Transverse colon (tissue), 4 donors: ENCODE measurements around the gene MCM9. TPM values are rescaled to one million over a fixed set of nuclear protein-coding genes. Genes with fewer than 3 reads are reported as not detected.
A peak's percentile ranks its signal among the peaks of the same experiment; 100 is the strongest.

Source experiments
- DNase-seq: peaks from one replicate; pipeline ENCODE4 v3.0.0-alpha.2; 2019
- H3K27ac ChIP-seq, 4 donors: fragments of 200-600 bp; sonication (generic); 2 replicates each; pipeline ENCODE4 v1.5.1; 2016 to 2018; ENCODE audit warnings: inconsistent platforms in 4 of 4
- H3K27me3 ChIP-seq: fragments of 200-600 bp; sonication (generic); 2 replicates; pipeline ENCODE4 v1.5.1; 2017; ENCODE audit warnings: inconsistent platforms
- H3K36me3 ChIP-seq, 4 donors: fragments of 200-600 bp; sonication (generic); 2 replicates each; pipeline ENCODE4 v1.5.1; 2017 to 2019; ENCODE audit warnings: inconsistent platforms in 4 of 4
- H3K4me1 ChIP-seq, 4 donors: fragments of 200-600 bp; sonication (generic); 2 replicates each; pipeline ENCODE4 v1.5.1; 2017 to 2020; ENCODE audit warnings: inconsistent platforms in 4 of 4
- H3K4me3 ChIP-seq, 4 donors: fragments of 200-600 bp; sonication (generic); 1 replicate in 1 of 4; 2 replicates in 3 of 4; pipeline versions ENCODE4 v1.5.1 to v1.6.1; 2017 to 2019; ENCODE audit warnings: inconsistent platforms in 4 of 4
- H3K9me3 ChIP-seq, 2 donors: fragments of 200-600 bp; sonication (generic); 2 replicates each; pipeline ENCODE4 v1.5.1; 2017 to 2019; ENCODE audit warnings: inconsistent platforms in 2 of 2
- EP300 ChIP-seq: sonication (generic); formaldehyde crosslinking; IDR thresholded peaks from one replicate; pipeline ENCODE4 v1.6.1; 2017; ENCODE audit warnings: antibody characterized with exemption, low read depth
- POLR2A ChIP-seq: fragments of 450-650 bp; IDR thresholded peaks from one replicate; pipeline ENCODE4 v1.6.1; 2016; ENCODE audit warnings: antibody characterized with exemption, mild to moderate bottlenecking, moderate library complexity
- POLR2AphosphoS5 ChIP-seq, 3 donors: sonication (generic); formaldehyde crosslinking; IDR thresholded peaks; one replicate each; pipeline ENCODE4 v1.6.1; 2016; ENCODE audit warnings: antibody characterized with exemption in 3 of 3
- WGBS, 2 donors: methylation state at CpG; one replicate each; pipeline ENCODE4 v1.1.5; 2018; ENCODE audit warnings: low coverage in 1 of 2; 5-methylcytosine and 5-hydroxymethylcytosine counted together
- in situ Hi-C, 4 donors: fragments of 200-750 bp; cut with MboI; loops; one replicate each; pipeline versions ENCODE4 v1.15.0 to v1.15.1; 2017; ENCODE audit warnings: low sequenced_read_pairs in 3 of 4, low pct_ligation_motif_present in 1 of 4, low pct_unique_long_range_greater_than_20kb in 1 of 4
- intact Hi-C: fragments of 100-400 bp; cut with DNase I; formaldehyde crosslinking; loops from one replicate; pipeline ENCODE4 v1.15.1; 2023; ENCODE audit warnings: low total_unique reads
- total RNA-seq, 4 donors: library from RNA; depleted of rRNA; stranded (reverse); fragments of >200 nt; gene quantifications; one replicate each; pipeline ENCODE4 v1.1.0, GENCODE V29; 2016
- TF ChIP-seq, protein P1 (sequence below), 5 experiments: fragments of 200-600 bp in 3 of 5; fragments of 450-650 bp in 2 of 5; sonication (generic) in 3 of 5; IDR thresholded peaks; 1 replicate in 2 of 5; 2 replicates in 3 of 5; pipeline ENCODE4 v1.5.1; 2016 to 2017; ENCODE audit warnings: antibody characterized with exemption in 5 of 5, inconsistent platforms in 3 of 5, mild to moderate bottlenecking in 2 of 5, moderate library complexity in 1 of 5

Gene MCM9
- total RNA-seq, 4 donors from 2014 or later: 5.2 to 27.6 (median 19.0) TPM

DNA sequence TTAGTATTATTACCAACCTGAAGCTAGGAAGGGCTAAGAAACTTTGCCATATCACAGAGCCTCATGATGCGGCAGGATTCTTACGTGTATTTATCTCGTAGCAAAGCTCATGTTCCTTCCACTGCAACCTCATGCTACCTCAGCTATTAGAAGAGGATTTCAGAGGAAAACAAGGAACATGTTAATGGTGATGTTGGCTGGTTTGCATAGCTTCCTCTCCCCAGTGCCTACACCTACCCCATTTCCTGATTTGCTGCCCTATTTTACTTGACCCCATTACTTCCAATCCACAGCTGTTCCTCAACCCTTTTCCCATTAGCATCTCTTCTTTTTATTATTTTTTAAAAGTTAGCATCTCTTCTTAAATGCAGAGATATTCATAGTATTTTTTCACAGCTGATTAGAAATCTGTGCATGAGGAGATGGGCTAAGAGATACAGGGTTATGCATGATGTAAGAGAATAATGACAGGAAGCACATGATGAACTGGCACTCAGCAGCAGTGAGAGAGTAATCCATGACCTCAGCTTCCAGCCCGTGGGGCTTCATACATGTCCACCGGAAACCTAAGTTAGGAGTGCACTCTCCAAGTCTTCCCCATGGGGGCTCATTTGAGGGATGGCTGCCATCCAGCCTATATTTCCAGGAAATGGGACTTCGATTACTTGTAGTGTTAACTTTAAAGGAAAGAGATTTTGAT, 147.1 kb downstream of the MCM9 start:
- H3K9me3 ChIP-seq: no peaks in the 10 kb centered on the region
- in situ Hi-C loops (loop anchor here (25.0 kb wide), 2 partner anchors 226 to 501 kb away; no protein-coding TSS in a partner anchor), intact Hi-C loops (no loop called here)
- H3K27ac ChIP-seq: no peak overlapping the region
- H3K4me1 ChIP-seq: peaks cover 0 to 14% (median 3%) of the 10 kb centered on the region in 4 donors
- TF ChIP-seq EP300 (no peak), POLR2AphosphoS5 (IDR thresholded peaks at IDR 0.05) (no peak), POLR2A (no peak)
- TF ChIP-seq, protein P1, sequence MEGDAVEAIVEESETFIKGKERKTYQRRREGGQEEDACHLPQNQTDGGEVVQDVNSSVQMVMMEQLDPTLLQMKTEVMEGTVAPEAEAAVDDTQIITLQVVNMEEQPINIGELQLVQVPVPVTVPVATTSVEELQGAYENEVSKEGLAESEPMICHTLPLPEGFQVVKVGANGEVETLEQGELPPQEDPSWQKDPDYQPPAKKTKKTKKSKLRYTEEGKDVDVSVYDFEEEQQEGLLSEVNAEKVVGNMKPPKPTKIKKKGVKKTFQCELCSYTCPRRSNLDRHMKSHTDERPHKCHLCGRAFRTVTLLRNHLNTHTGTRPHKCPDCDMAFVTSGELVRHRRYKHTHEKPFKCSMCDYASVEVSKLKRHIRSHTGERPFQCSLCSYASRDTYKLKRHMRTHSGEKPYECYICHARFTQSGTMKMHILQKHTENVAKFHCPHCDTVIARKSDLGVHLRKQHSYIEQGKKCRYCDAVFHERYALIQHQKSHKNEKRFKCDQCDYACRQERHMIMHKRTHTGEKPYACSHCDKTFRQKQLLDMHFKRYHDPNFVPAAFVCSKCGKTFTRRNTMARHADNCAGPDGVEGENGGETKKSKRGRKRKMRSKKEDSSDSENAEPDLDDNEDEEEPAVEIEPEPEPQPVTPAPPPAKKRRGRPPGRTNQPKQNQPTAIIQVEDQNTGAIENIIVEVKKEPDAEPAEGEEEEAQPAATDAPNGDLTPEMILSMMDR (IDR thresholded peaks at IDR 0.05): no peak
- DNase-seq: no peak
- H3K27me3 ChIP-seq: no peaks in the 10 kb centered on the region
- no peak overlapping the region for H3K4me3 ChIP-seq
- WGBS, 2 donors: 72 to 79% methylated on average over 6 of the region's 6 CpGs
- no peaks in the 10 kb centered on the region for H3K36me3 ChIP-seq

DNA sequence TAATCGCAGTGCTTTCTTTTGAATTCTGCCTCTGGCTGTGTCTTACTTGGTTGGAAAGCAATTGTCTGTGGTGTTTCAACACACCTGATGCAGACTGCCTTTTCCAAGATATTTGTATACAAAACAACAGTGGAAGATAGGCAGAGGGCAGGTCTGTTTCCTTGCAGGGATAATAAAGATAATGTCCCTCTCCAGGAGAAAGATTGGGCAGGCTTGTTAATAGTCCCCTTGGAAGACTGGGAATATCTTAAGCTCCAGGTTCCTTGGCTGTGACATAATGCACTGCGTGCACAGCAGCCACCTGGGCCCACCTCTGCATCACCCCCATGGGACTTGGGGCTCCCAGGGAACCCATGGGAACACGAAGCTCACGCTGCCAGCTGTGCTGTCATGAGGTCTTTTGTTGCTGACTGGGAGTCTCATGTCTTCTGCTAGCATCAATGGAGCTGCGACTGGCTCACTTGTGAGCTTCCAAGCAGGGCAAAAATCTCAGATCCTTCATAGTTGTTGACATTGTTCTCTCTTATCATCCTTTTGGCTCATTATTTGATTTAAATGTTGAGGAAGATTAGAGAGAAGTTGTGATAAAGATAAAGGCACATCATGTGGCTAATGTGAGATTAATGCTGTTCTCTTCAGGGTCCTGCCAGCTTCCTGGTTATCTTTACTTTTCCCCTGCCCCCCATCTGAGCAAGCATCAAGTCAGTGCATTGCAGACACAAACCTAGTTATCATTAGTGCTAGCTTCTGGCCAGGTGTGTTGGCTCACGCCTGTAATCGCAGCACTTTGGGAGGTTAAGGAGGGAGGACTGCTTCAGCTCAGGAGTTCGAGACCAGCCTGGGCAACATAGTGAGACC, 148.1 kb downstream of the MCM9 start:
- Histone ChIP-seq H3K27ac (no peak overlapping the region), H3K36me3 (no peaks in the 10 kb centered on the region), H3K4me1 (peaks cover 0 to 14% (median 3%) of the 10 kb centered on the region in 4 donors), H3K4me3 (no peak overlapping the region), H3K27me3 (no peaks in the 10 kb centered on the region), H3K9me3 (no peaks in the 10 kb centered on the region)
- in situ Hi-C loops: loop anchor here (25.0 kb wide), 2 partner anchors 225 to 500 kb away; no protein-coding TSS in a partner anchor
- no peak for DNase-seq
- TF ChIP-seq EP300 (no peak), POLR2AphosphoS5 (IDR thresholded peaks at IDR 0.05) (no peak), POLR2A (no peak)
- TF ChIP-seq, protein P1 (IDR thresholded peaks at IDR 0.05): no peak
- WGBS, 2 donors: 83 to 88% methylated on average over 1 to 8 of the region's 8 CpGs
- intact Hi-C loops: no loop called here

- TF ChIP-seq POLR2AphosphoS5 (IDR thresholded peaks at IDR 0.05): no peak
- no peak for TF ChIP-seq POLR2A
- TF ChIP-seq, protein P1 (IDR thresholded peaks at IDR 0.05): no peak
- TF ChIP-seq EP300: no peak
- Histone ChIP-seq H3K4me1 (peaks cover 0 to 14% (median 3%) of the 10 kb centered on the region in 4 donors), H3K4me3 (no peak overlapping the region), H3K36me3 (no peaks in the 10 kb centered on the region), H3K27me3 (no peaks in the 10 kb centered on the region), H3K27ac (no peak overlapping the region), H3K9me3 (no peaks in the 10 kb centered on the region)
- WGBS, 2 donors: 91 to 95% methylated on average over 2 to 3 of the region's 3 CpGs
- in situ Hi-C loops (loop anchor here (25.0 kb wide), 2 partner anchors 223 to 498 kb away; no protein-coding TSS in a partner anchor), intact Hi-C loops (no loop called here)
- DNase-seq: no peak
Observed at GRCh38 chr6:118785601-118786000, 149.4 kb downstream of the MCM9 start.

- WGBS, 2 donors: 58% methylated on average over 5 of the region's 5 CpGs; no CpG with 5 or more reads in 1 of the 2 donors
- in situ Hi-C loops: loop anchor here (25.0 kb wide), 2 partner anchors 222 to 497 kb away; no protein-coding TSS in a partner anchor
- Histone ChIP-seq H3K4me1 (peaks cover 0 to 14% (median 3%) of the 10 kb centered on the region in 4 donors), H3K27me3 (no peaks in the 10 kb centered on the region), H3K4me3 (no peak overlapping the region), H3K36me3 (no peaks in the 10 kb centered on the region), H3K9me3 (no peaks in the 10 kb centered on the region), H3K27ac (peak overlapping the region; percentile 2 to 50 (median 20))
- TF ChIP-seq POLR2AphosphoS5 (IDR thresholded peaks at IDR 0.05) (no peak), EP300 (no peak), POLR2A (no peak)
- TF ChIP-seq, protein P1 (IDR thresholded peaks at IDR 0.05): no peak
- intact Hi-C loops: no loop called here
- DNase-seq: no peak
Observed at GRCh38 chr6:118784641-118785164, 150.3 kb downstream of the MCM9 start.
